Heart right ventricle (tissue), 16 donors: ENCODE measurements around the gene TREX2. TPM values are rescaled to one million over a fixed set of nuclear protein-coding genes. Genes with fewer than 3 reads are reported as not detected.
A peak's percentile ranks its signal among the peaks of the same experiment; 100 is the strongest.

Experiments
- ATAC-seq, 8 donors: fragments of 200-7000 bp; cut with Tn5 transposase; one replicate each; pipeline ENCODE4 v1.9.1; 2020; ENCODE audit warnings: mild to moderate bottlenecking in 8 of 8, moderate library complexity in 8 of 8, moderate number of reproducible peaks in 1 of 8
- DNase-seq, 2 donors: peaks; one replicate each; pipeline ENCODE4 v3.0.0-alpha.2; 2020
- H3K27ac ChIP-seq, 10 donors: fragments of 200-600 bp; sonication (generic) in 2 of 10; one replicate each; pipeline versions ENCODE4 v1.5.0 to v1.8.0; 2020 to 2022; ENCODE audit warnings: mild to moderate bottlenecking in 3 of 10
- H3K27me3 ChIP-seq, 7 donors: fragments of 200-600 bp; one replicate each; pipeline ENCODE4 v1.8.0; 2021 to 2022; ENCODE audit warnings: mild to moderate bottlenecking in 2 of 7
- H3K36me3 ChIP-seq, 9 donors: fragments of 200-600 bp; sonication (generic) in 1 of 9; one replicate each; pipeline versions ENCODE4 v1.5.0 to v1.8.0; 2020 to 2022; ENCODE audit warnings: mild to moderate bottlenecking in 2 of 9
- H3K4me1 ChIP-seq, 9 donors: fragments of 200-600 bp; sonication (generic) in 1 of 9; one replicate each; pipeline versions ENCODE4 v1.5.0 to v1.8.0; 2020 to 2022; ENCODE audit warnings: mild to moderate bottlenecking in 4 of 9
- H3K4me3 ChIP-seq, 10 donors: fragments of 200-600 bp; sonication (generic) in 2 of 10; one replicate each; pipeline versions ENCODE4 v1.5.0 to v1.8.0; 2020 to 2022; ENCODE audit warnings: mild to moderate bottlenecking in 7 of 10, moderate library complexity in 2 of 10
- H3K9me3 ChIP-seq, 11 donors: fragments of 200-600 bp in 10 of 11; sonication (generic) in 2 of 11; one replicate each; pipeline versions ENCODE4 v1.5.0 to v1.8.0; 2013 to 2022; ENCODE audit warnings: mild to moderate bottlenecking in 2 of 11, control low read depth in 1 of 11, moderate library complexity in 1 of 11
- CTCF ChIP-seq, 9 donors: fragments of 200-600 bp; sonication (generic) in 2 of 9; IDR thresholded peaks; one replicate each; pipeline versions ENCODE4 v1.5.0 to v1.8.0; 2021 to 2022; ENCODE audit warnings: antibody characterized with exemption in 9 of 9, mild to moderate bottlenecking in 5 of 9, moderate library complexity in 1 of 9
- WGBS, 2 donors: extraction: QIAGEN DNeasy Blood & Tissue Kit; methylation state at CpG; one replicate each; pipeline ENCODE4 v1.1.7; 2013; ENCODE audit warnings: inconsistent platforms in 1 of 2; 5-methylcytosine and 5-hydroxymethylcytosine counted together
- intact Hi-C, 10 donors: fragments of 100-400 bp; cut with DNase I; formaldehyde crosslinking; loops; one replicate each; pipeline versions ENCODE4 v1.11.1 to v1.14.2; 2022
- polyA plus RNA-seq, 2 donors: library from polyadenylated mRNA; stranded (reverse); fragments of 200-250 nt; gene quantifications; one replicate each; pipeline ENCODE4 v1.2.3, GENCODE V29; 2013
- total RNA-seq, 10 donors: library from RNA; stranded (reverse); fragmentation: NEBNext Ultra II Directional in 3 of 10; extraction: Animal tissue kit (Norgen Biotek cat#: 25700) in 3 of 10; gene quantifications; one replicate each; pipeline versions ENCODE4 v1.2.1 to v1.2.4, GENCODE V29; 2021 to 2023
- donor health status: Arrhythmogenic right ventricular cardiomyopathy.
- donor health status: ischemic (EF 13 %, LVEDD 7.1; RV severe dilation, severe dysfunction).
- donor health status: healthy with polysubstance abuse.
- donor health status: DM: no; HTN: yes; CAD: no.
- donor health status: DM: no; HTN: no; CAD: no.
- donor health status: ischemic (EF 25% LVEDD 6.9; RV normal size, moderate dysfunction).
- donor health status: ischemic (EF 25% LVEDD 5.7; RV mildly dilated, moderate dysfunction).
- donor health status: healthy.
- donor health status: DM: yes; HTN: yes; CAD: no.
- donor health status: Ischemic cardiomyopathy.
- donor health status: ischemic (EF 35%, LVEDD 5.7; RV mildly dilated, moderate dysfunction).
- donor health status: nonischemic (EF 11% LVEDD 7.7; RV severe dilation, severe dysfunction).
- donor health status: DM: yes; HTN: yes; CAD: no.
- donor health status: PGD.
- donor health status: ischemic (EF 29% LVEDD 5.4; RV normal size, mild dysfunction).
- donor health status: nonischemic (EF 23%, LVEDD 6.1; RV moderate dilation, normal function).

Gene TREX2
- total and polyA plus RNA-seq, 12 donors: 0.20 to 0.44 (median 0.31) TPM; not detected in 4

GRCh38 chrX:153469811-153470410 lies 24.1 kb upstream of the TREX2 start:
- H3K4me1 ChIP-seq: peaks cover 0 to 25% (median 12%) of the 10 kb centered on the region in 9 donors
- no peaks in the 10 kb centered on the region for H3K9me3 ChIP-seq
- WGBS, 2 donors: 0 to 1% methylated on average over 17 to 32 of the region's 32 CpGs
- H3K27me3 ChIP-seq: peaks cover 0 to 2% (median 0%) of the 10 kb centered on the region in 7 donors
- peak; percentile 10 to 61 (median 33) for ATAC-seq
- DNase-seq: peak in 1 of 2 donors; percentile 14
- peak in 3 of 9 donors; percentile 8 to 30 (median 13) for TF ChIP-seq CTCF (IDR thresholded peaks at IDR 0.05)
- H3K4me3 ChIP-seq: peak overlapping the region; percentile 28 to 76 (median 68)
- intact Hi-C loops: loop anchor here in 7 of 10 donors (2.0 to 10.0 kb wide), 7 partner anchors 25 to 528 kb away; partner anchors contain the start of gene BGN (in 2 of the 7)
- H3K36me3 ChIP-seq: peaks cover 0 to 5% (median 0%) of the 10 kb centered on the region in 9 donors
- peak overlapping the region; percentile 59 to 84 (median 72) for H3K27ac ChIP-seq

GRCh38 chrX:153468008-153468580 lies 22.2 kb upstream of the TREX2 start:
- H3K27ac ChIP-seq: peak overlapping the region in 1 of 10 donors; percentile 10

GRCh38 chrX:153465691-153466380 lies 20.0 kb upstream of the TREX2 start:
- no peaks in the 10 kb centered on the region for H3K27me3 ChIP-seq
- H3K9me3 ChIP-seq: no peaks in the 10 kb centered on the region
- no peak for DNase-seq
- peaks cover 0 to 32% (median 0%) of the 10 kb centered on the region in 9 donors for H3K36me3 ChIP-seq
- peaks cover 0 to 19% (median 6%) of the 10 kb centered on the region in 9 donors for H3K4me1 ChIP-seq
- 87 to 91% methylated on average over 19 of the region's 19 CpGs for WGBS, 2 donors
- H3K27ac ChIP-seq: no peak overlapping the region
- ATAC-seq: no peak
- intact Hi-C loops: loop anchor here in 1 of 10 donors (5.0 kb wide), 1 partner anchor 36 kb away; no protein-coding TSS in a partner anchor
- no peak overlapping the region for H3K4me3 ChIP-seq
- TF ChIP-seq CTCF (IDR thresholded peaks at IDR 0.05): no peak

More at GRCh38 chrX:153468008-153468580, 22.2 kb upstream of the TREX2 start:
- Histone ChIP-seq H3K36me3 (peaks cover 0 to 16% (median 0%) of the 10 kb centered on the region in 9 donors), H3K9me3 (no peaks in the 10 kb centered on the region), H3K27me3 (no peaks in the 10 kb centered on the region), H3K4me1 (peaks cover 0 to 19% (median 6%) of the 10 kb centered on the region in 9 donors), H3K4me3 (no peak overlapping the region)
- intact Hi-C loops: loop anchor here in 1 of 10 donors (5.0 kb wide), 1 partner anchor 34 kb away; no protein-coding TSS in a partner anchor
- 80 to 88% methylated on average over 9 to 12 of the region's 12 CpGs for WGBS, 2 donors
- DNase-seq: no peak
- TF ChIP-seq CTCF (IDR thresholded peaks at IDR 0.05): no peak
- ATAC-seq: peak in 1 of 8 donors; percentile 5

GRCh38 chrX:153464116-153464515 lies 18.3 kb upstream of the TREX2 start:
- H3K9me3 ChIP-seq: no peaks in the 10 kb centered on the region
- intact Hi-C loops: loop anchor here in 2 of 10 donors (5.0 kb wide), 1 partner anchor 43 kb away; no protein-coding TSS in a partner anchor
- DNase-seq (no peak), ATAC-seq (no peak)
- H3K27me3 ChIP-seq: no peaks in the 10 kb centered on the region
- peaks cover 0 to 12% (median 3%) of the 10 kb centered on the region in 9 donors for H3K4me1 ChIP-seq
- TF ChIP-seq CTCF (IDR thresholded peaks at IDR 0.05): no peak
- peaks cover 0 to 32% (median 0%) of the 10 kb centered on the region in 9 donors for H3K36me3 ChIP-seq
- H3K27ac ChIP-seq: no peak overlapping the region
- WGBS, 2 donors: 76 to 80% methylated on average over 5 of the region's 5 CpGs
- no peak overlapping the region for H3K4me3 ChIP-seq
